Tibial artery (tissue), 4 donors: ENCODE measurements around the gene PDE3A.

Experiments
- DNase-seq, 2 donors: peaks; one replicate each; pipeline ENCODE4 v3.0.0-alpha.2; 2019
- H3K27ac ChIP-seq, 2 donors: fragments of 200-600 bp; sonication (generic) in 1 of 2; 1 replicate in 1 of 2; 2 replicates in 1 of 2; pipeline ENCODE4 v1.5.1; 2018 to 2019; ENCODE audit warnings: mild to moderate bottlenecking in 1 of 2
- H3K27me3 ChIP-seq, 2 donors: fragments of 200-600 bp; sonication (generic) in 1 of 2; one replicate each; pipeline versions ENCODE4 v1.5.1 to v1.6.0; 2016 to 2019
- H3K36me3 ChIP-seq, 3 donors: fragments of 200-600 bp; sonication (generic) in 2 of 3; one replicate each; pipeline ENCODE4 v1.5.1; 2016 to 2019; ENCODE audit warnings: mild to moderate bottlenecking in 2 of 3
- H3K4me1 ChIP-seq, 4 donors: fragments of 200-600 bp; sonication (generic) in 2 of 4; 1 replicate in 3 of 4; 2 replicates in 1 of 4; pipeline ENCODE4 v1.5.1; 2016 to 2019
- H3K4me3 ChIP-seq, 2 donors: fragments of 200-600 bp; sonication (generic) in 1 of 2; 1 replicate in 1 of 2; 2 replicates in 1 of 2; pipeline ENCODE4 v1.5.1; 2018 to 2019; ENCODE audit warnings: mild to moderate bottlenecking in 2 of 2
- H3K9me3 ChIP-seq, 3 donors: fragments of 200-600 bp; sonication (generic) in 1 of 3; one replicate each; pipeline ENCODE4 v1.5.1; 2016 to 2019
- intact Hi-C: fragments of 100-400 bp; cut with DNase I; formaldehyde crosslinking; loops from one replicate; pipeline ENCODE4 v1.15.0; 2023; ENCODE audit warnings: low total_unique reads
- TF ChIP-seq, protein P1 (sequence below), 2 experiments: fragments of 200-600 bp in 1 of 2; fragments of 450-650 bp in 1 of 2; IDR thresholded peaks; one replicate each; pipeline ENCODE4 v1.5.1; 2017 to 2019; ENCODE audit warnings: antibody characterized with exemption in 2 of 2, mild to moderate bottlenecking in 1 of 2, moderate library complexity in 1 of 2

The PDE3A gene

DNA sequence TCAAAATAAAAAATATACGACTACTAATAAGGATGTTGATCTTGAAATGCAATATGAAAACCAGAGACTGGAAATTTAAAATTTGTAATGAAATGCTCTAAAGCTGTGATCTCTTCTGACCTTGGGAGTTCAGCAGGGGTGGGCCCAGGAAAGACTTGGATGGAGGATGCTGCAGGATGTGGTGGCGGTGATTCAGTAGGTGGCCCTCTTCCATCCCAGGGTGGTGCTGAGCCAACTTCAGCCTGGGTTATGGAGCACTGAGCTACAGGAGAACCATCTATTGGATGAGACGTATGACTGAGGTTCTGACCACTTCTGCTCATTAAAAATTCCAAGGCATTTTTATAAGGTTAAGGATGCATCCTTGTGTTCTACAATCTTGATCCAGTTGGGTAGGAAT lies 6.9 kb upstream of the PDE3A start:
- H3K9me3 ChIP-seq = no peaks in the 10 kb centered on the region
- H3K4me1 ChIP-seq = peaks cover 0 to 25% (median 5%) of the 10 kb centered on the region in 4 donors
- H3K36me3 ChIP-seq = no peaks in the 10 kb centered on the region
- H3K4me3 ChIP-seq = no peak overlapping the region
- no peak overlapping the region for H3K27ac ChIP-seq
- intact Hi-C loops = loop anchor here (10.0 kb wide), 1 partner anchor 587 kb away; no protein-coding TSS in a partner anchor
- H3K27me3 ChIP-seq = no peaks in the 10 kb centered on the region
- no peak for DNase-seq
- TF ChIP-seq, protein P1, sequence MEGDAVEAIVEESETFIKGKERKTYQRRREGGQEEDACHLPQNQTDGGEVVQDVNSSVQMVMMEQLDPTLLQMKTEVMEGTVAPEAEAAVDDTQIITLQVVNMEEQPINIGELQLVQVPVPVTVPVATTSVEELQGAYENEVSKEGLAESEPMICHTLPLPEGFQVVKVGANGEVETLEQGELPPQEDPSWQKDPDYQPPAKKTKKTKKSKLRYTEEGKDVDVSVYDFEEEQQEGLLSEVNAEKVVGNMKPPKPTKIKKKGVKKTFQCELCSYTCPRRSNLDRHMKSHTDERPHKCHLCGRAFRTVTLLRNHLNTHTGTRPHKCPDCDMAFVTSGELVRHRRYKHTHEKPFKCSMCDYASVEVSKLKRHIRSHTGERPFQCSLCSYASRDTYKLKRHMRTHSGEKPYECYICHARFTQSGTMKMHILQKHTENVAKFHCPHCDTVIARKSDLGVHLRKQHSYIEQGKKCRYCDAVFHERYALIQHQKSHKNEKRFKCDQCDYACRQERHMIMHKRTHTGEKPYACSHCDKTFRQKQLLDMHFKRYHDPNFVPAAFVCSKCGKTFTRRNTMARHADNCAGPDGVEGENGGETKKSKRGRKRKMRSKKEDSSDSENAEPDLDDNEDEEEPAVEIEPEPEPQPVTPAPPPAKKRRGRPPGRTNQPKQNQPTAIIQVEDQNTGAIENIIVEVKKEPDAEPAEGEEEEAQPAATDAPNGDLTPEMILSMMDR (IDR thresholded peaks at IDR 0.05) = no peak

DNA sequence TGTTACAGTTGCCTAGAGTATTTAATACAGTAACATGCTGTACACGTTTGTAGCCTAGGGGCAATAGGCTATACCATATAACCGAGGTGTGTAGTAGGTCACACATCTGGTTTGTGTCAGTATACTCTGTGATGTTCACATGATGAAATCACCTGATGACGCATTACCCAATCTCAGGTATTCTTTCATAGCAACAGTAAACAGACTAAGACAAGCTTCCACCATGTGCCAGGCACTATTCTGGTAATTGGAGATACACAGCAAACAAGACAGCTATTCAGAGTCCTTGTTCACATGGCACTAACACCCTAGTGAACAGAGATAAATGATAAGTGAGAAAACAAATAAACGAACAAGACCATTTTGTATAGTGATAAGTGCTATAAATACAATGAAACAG lies 3.8 kb upstream of the PDE3A start:
- TF ChIP-seq, protein P1 (IDR thresholded peaks at IDR 0.05) = no peak
- no peaks in the 10 kb centered on the region for H3K36me3 ChIP-seq
- intact Hi-C loops = loop anchor here (10.0 kb wide), 1 partner anchor 590 kb away; no protein-coding TSS in a partner anchor
- H3K9me3 ChIP-seq = no peaks in the 10 kb centered on the region
- H3K4me3 ChIP-seq = no peak overlapping the region
- H3K4me1 ChIP-seq = peaks cover 0 to 7% (median 2%) of the 10 kb centered on the region in 4 donors
- H3K27ac ChIP-seq = no peak overlapping the region
- H3K27me3 ChIP-seq = no peaks in the 10 kb centered on the region
- no peak for DNase-seq

DNA sequence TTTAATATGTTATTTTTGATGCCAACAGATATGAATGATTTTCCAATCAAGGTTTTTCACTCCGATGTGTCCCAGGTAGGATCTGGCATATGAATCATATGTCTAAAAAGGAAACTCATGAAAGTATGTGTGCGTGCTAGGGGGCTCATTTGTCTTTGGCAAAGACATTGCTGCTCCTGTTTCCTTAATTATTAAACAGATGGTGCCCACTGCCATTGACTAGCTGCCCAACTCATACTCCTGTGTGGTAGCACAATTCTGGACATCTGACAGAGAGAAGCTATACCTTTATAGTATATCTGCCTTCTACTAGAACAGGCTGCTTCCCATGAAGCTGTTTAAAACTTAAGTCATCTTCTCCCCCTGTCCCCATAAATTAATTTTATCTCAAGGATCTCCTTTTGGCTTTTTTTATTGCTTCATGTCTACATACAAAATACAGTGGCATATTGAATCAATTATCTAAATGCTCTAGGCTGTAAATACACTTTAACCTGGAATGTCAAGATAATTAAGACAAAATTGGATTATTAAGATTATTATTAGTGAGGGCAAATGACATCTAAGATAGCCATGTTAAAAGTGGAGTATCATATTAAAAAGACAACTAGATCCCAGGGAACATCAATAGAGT lies 1.4 kb upstream of the PDE3A start:
- Histone ChIP-seq H3K4me3 (no peak overlapping the region), H3K9me3 (no peaks in the 10 kb centered on the region), H3K27ac (peak overlapping the region; percentile 90 to 91), H3K27me3 (no peaks in the 10 kb centered on the region), H3K36me3 (no peaks in the 10 kb centered on the region), H3K4me1 (peaks cover 0 to 7% (median 2%) of the 10 kb centered on the region in 4 donors)
- TF ChIP-seq, protein P1 (IDR thresholded peaks at IDR 0.05) = no peak
- intact Hi-C loops = loop anchor here (10.0 kb wide), 1 partner anchor 592 kb away; no protein-coding TSS in a partner anchor
- DNase-seq = no peak

GRCh38 chr12:20367583-20368113 lies 689 bp upstream of the PDE3A start:
- H3K4me1 ChIP-seq = peaks cover 0 to 7% (median 2%) of the 10 kb centered on the region in 4 donors
- H3K27ac ChIP-seq = peak overlapping the region; percentile 90 to 91
- no peaks in the 10 kb centered on the region for H3K27me3 ChIP-seq
- H3K9me3 ChIP-seq = no peaks in the 10 kb centered on the region
- no peaks in the 10 kb centered on the region for H3K36me3 ChIP-seq
- TF ChIP-seq, protein P1 (IDR thresholded peaks at IDR 0.05) = no peak
- intact Hi-C loops = loop anchor here (10.0 kb wide), 1 partner anchor 593 kb away; no protein-coding TSS in a partner anchor
- peak overlapping the region; percentile 71 to 89 for H3K4me3 ChIP-seq
- no peak for DNase-seq

DNA sequence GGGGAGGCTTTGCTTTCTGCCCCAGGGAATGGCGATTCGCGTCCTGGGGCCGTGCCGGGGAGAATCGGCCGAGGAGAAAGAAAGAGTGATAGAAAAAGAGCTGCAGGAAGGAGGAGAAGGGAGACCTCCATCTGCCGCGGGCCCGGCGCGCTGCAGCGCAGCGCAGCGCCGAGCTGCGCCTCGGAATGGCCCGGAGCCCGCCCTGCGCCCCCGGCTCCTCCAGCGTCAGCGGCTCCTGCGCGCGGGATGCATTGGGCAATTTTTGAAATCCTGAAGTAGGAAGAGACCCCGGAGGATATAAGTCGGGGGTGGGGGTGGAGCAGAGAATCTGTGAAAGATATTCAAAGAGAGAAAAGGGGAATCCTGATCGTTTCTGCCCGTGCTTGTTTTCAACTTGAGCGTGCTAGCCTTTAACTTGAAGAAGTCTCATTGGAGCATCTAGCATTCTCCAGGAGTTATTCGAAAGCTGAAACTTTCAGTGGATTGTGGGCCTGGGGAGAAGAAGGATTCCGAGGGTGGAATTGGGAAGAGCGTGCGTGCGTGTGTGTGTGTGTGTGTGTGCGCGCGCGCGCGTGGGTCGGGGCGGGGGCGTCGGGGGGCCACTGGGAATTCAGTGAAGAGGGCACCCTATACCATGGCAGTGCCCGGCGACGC lies 441 bp downstream of the PDE3A start:
- Histone ChIP-seq H3K27me3 (no peaks in the 10 kb centered on the region), H3K4me3 (peak overlapping the region; percentile 71 to 89), H3K4me1 (peaks cover 0 to 7% (median 2%) of the 10 kb centered on the region in 4 donors), H3K36me3 (no peaks in the 10 kb centered on the region), H3K27ac (peak overlapping the region; percentile 90 to 91), H3K9me3 (no peaks in the 10 kb centered on the region)
- TF ChIP-seq, protein P1 (IDR thresholded peaks at IDR 0.05) = no peak
- intact Hi-C loops = loop anchor here (10.0 kb wide), 1 partner anchor 594 kb away; no protein-coding TSS in a partner anchor
- DNase-seq = peak; percentile 23 to 74
